ENCODE measurements around the gene AREL1.

The AREL1 gene

DNA sequence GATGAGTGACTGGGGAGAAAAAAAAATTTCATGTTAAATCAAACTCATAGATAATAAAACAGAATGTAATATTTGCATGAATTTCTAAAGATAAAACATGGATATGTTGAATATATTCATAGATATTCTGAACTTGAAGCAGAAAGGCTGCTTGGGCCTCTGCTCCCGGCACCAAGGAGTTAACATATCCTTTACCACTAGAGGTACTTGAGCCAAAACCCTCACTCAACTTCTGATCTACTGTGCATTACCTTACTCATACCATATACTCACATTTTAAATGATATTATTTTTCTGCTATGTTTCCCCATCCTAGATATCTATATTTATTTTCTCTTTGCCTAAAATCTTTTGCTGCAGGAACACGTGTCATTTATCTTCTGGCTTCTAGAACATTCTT, 14.9 kb downstream of the AREL1 start:
- TF ChIP-seq YY1 (IDR thresholded peaks at IDR 0.05; ENCODE audit: insufficient read depth, insufficient read length), result no peak
- TF ChIP-seq SUZ12 (IDR thresholded peaks at IDR 0.05; ENCODE audit: extremely low read depth, insufficient read depth, insufficient read length), result no peak
- TF ChIP-seq ZNF274 (IDR thresholded peaks at IDR 0.05; ENCODE audit: low read depth, low read length), result no peak
- Histone ChIP-seq H3K36me3 (ENCODE audit: insufficient read depth, insufficient read length, low read length) (peaks cover 16% of the 10 kb centered on the region), H3K4me3 (ENCODE audit: insufficient read length, low read depth) (no peak overlapping the region), H3K9me3 (ENCODE audit: insufficient read depth, low read length) (peaks cover 23% of the 10 kb centered on the region; the same call in 1 of the 2 replicates), H3K27me3 (ENCODE audit: insufficient read depth, insufficient read length) (no peaks in the 10 kb centered on the region), H3K4me1 (ENCODE audit: insufficient read depth, insufficient read length) (no peaks in the 10 kb centered on the region), H3K9ac (ENCODE audit: insufficient read length, low read depth) (no peak overlapping the region)
- no peak for DNase-seq (ENCODE audit: low read depth, low spot score)

DNA sequence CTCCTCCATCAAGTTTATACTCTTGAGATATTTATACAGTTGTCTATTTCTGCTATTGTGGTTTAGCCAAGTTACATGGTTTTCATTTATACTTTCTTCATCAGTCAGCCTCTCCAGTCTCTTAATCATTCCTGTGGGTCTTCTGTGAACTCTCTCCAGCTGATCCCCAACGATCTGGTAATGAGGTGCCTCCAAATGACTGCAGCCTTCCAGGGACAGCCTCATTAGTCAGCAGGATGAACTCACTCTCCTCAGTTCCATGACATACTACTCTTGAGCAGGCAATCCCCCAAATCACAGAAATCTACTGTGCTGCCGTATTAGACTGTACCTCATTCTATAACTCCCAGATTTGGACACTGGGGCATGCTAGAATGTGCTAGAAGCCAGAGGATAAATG, 15.3 kb downstream of the AREL1 start:
- Histone ChIP-seq H3K27me3 (ENCODE audit: insufficient read depth, insufficient read length) (no peaks in the 10 kb centered on the region), H3K36me3 (ENCODE audit: insufficient read depth, insufficient read length, low read length) (peaks cover 16% of the 10 kb centered on the region), H3K9me3 (ENCODE audit: insufficient read depth, low read length) (peaks cover 18% of the 10 kb centered on the region; the same call in 1 of the 2 replicates), H3K4me3 (ENCODE audit: insufficient read length, low read depth) (no peak overlapping the region), H3K4me1 (ENCODE audit: insufficient read depth, insufficient read length) (no peaks in the 10 kb centered on the region), H3K9ac (ENCODE audit: insufficient read length, low read depth) (no peak overlapping the region)
- DNase-seq (ENCODE audit: low read depth, low spot score), result no peak
- TF ChIP-seq YY1 (IDR thresholded peaks at IDR 0.05; ENCODE audit: insufficient read depth, insufficient read length), result no peak
- TF ChIP-seq SUZ12 (IDR thresholded peaks at IDR 0.05; ENCODE audit: extremely low read depth, insufficient read depth, insufficient read length), result no peak
- TF ChIP-seq ZNF274 (IDR thresholded peaks at IDR 0.05; ENCODE audit: low read depth, low read length), result no peak

DNA sequence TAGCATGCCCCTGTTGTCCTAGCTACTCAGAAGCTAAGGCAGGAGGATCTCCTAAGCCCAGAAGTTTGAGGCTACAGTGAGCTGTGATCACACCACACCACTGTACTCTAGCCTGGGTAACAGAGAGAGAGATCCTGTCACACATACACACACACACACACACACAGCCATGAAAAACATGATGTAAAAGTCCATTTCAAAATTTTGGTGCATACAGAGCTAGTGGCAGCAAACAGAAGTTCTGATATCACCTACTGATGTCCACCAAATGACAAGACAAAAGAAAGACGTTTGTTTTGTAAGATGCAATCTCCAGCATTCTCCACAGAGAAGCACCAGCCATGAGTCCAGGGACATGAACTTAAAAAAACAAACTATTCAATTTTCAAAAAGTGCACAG, 15.9 kb downstream of the AREL1 start:
- no peak for TF ChIP-seq YY1 (IDR thresholded peaks at IDR 0.05; ENCODE audit: insufficient read depth, insufficient read length)
- no peak for TF ChIP-seq ZNF274 (IDR thresholded peaks at IDR 0.05; ENCODE audit: low read depth, low read length)
- TF ChIP-seq SUZ12 (IDR thresholded peaks at IDR 0.05; ENCODE audit: extremely low read depth, insufficient read depth, insufficient read length), result no peak
- Histone ChIP-seq H3K9ac (ENCODE audit: insufficient read length, low read depth) (no peak overlapping the region), H3K4me1 (ENCODE audit: insufficient read depth, insufficient read length) (no peaks in the 10 kb centered on the region), H3K9me3 (ENCODE audit: insufficient read depth, low read length) (peaks cover 13% of the 10 kb centered on the region; the same call in 1 of the 2 replicates), H3K36me3 (ENCODE audit: insufficient read depth, insufficient read length, low read length) (peaks cover 18% of the 10 kb centered on the region), H3K4me3 (ENCODE audit: insufficient read length, low read depth) (no peak overlapping the region), H3K27me3 (ENCODE audit: insufficient read depth, insufficient read length) (no peaks in the 10 kb centered on the region)
- no peak for DNase-seq (ENCODE audit: low read depth, low spot score)

DNA sequence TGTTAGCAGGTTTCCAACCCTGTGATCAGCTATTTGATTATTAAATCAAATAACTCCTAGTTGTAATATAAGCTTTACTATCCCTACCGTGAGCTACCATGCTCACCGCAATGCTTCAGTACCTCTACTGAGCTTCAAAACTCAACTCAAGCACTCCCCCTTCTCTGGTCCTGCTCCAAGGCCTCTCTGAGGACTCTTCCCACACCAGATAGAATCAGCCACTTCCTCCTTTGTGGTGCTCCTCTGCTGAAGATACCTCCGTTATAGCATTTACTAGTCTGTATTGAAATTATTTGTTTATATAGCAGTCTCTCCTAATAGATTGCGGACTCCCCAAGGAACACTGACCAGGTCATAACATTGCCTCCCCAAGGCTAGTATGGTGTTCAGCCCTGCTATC, 17.5 kb downstream of the AREL1 start:
- Histone ChIP-seq H3K4me1 (ENCODE audit: insufficient read depth, insufficient read length) (no peaks in the 10 kb centered on the region), H3K9me3 (ENCODE audit: insufficient read depth, low read length) (no peaks in the 10 kb centered on the region), H3K36me3 (ENCODE audit: insufficient read depth, insufficient read length, low read length) (peaks cover 30% of the 10 kb centered on the region), H3K27me3 (ENCODE audit: insufficient read depth, insufficient read length) (no peaks in the 10 kb centered on the region), H3K9ac (ENCODE audit: insufficient read length, low read depth) (no peak overlapping the region), H3K4me3 (ENCODE audit: insufficient read length, low read depth) (no peak overlapping the region)
- no peak for TF ChIP-seq YY1 (IDR thresholded peaks at IDR 0.05; ENCODE audit: insufficient read depth, insufficient read length)
- TF ChIP-seq SUZ12 (IDR thresholded peaks at IDR 0.05; ENCODE audit: extremely low read depth, insufficient read depth, insufficient read length), result no peak
- no peak for TF ChIP-seq ZNF274 (IDR thresholded peaks at IDR 0.05; ENCODE audit: low read depth, low read length)
- no peak for DNase-seq (ENCODE audit: low read depth, low spot score)

DNA sequence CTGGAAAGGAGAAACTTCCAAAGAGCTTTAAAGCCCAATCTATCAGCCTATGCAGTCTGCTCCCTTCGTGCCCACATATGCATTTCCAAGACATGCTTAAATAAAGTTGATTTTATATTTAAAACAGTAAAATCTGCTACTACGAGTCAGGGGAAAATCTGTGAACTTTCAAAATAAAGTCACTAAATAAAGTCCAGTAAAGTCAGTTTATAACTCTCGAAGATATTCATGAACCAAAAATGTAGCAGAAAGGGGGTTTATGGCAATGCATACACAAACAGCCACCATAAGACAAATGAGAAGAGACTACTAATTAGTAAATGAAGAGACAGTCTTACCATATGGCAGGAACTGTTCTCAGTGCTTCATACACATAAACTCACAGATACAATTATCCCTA, 19.7 kb downstream of the AREL1 start:
- H3K9ac ChIP-seq (ENCODE audit: insufficient read length, low read depth), result no peak overlapping the region
- no peaks in the 10 kb centered on the region for H3K4me1 ChIP-seq (ENCODE audit: insufficient read depth, insufficient read length)
- no peak overlapping the region for H3K4me3 ChIP-seq (ENCODE audit: insufficient read length, low read depth)
- TF ChIP-seq YY1 (IDR thresholded peaks at IDR 0.05; ENCODE audit: insufficient read depth, insufficient read length), result no peak
- no peak for TF ChIP-seq SUZ12 (IDR thresholded peaks at IDR 0.05; ENCODE audit: extremely low read depth, insufficient read depth, insufficient read length)
- no peak for TF ChIP-seq ZNF274 (IDR thresholded peaks at IDR 0.05; ENCODE audit: low read depth, low read length)
- H3K27me3 ChIP-seq (ENCODE audit: insufficient read depth, insufficient read length), result no peaks in the 10 kb centered on the region
- DNase-seq (ENCODE audit: low read depth, low spot score), result no peak
- peaks cover 36% of the 10 kb centered on the region for H3K36me3 ChIP-seq (ENCODE audit: insufficient read depth, insufficient read length, low read length)
- no peaks in the 10 kb centered on the region for H3K9me3 ChIP-seq (ENCODE audit: insufficient read depth, low read length)

DNA sequence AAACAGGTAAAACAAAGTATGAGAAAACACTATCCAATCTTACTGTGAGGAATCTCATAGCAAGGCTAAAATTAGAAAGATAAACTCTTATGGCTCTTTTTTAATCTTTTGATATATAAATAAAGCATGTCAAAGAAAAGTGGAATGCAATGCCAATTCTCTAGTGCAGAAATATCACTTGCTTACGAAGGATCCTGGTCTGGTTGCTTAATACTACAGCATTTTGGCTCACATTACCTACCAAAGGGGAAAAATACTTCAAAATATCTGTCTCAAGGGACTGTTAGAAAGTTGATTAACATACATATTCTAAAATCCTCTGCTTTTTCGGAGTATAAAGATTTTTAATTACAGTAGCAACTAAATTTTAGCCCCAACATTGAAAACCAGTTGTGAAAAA, 21.4 kb downstream of the AREL1 start:
- Histone ChIP-seq H3K27me3 (ENCODE audit: insufficient read depth, insufficient read length) (no peaks in the 10 kb centered on the region), H3K4me1 (ENCODE audit: insufficient read depth, insufficient read length) (no peaks in the 10 kb centered on the region), H3K4me3 (ENCODE audit: insufficient read length, low read depth) (no peak overlapping the region), H3K9ac (ENCODE audit: insufficient read length, low read depth) (no peak overlapping the region), H3K36me3 (ENCODE audit: insufficient read depth, insufficient read length, low read length) (peaks cover 40% of the 10 kb centered on the region), H3K9me3 (ENCODE audit: insufficient read depth, low read length) (no peaks in the 10 kb centered on the region)
- DNase-seq (ENCODE audit: low read depth, low spot score), result no peak
- TF ChIP-seq SUZ12 (IDR thresholded peaks at IDR 0.05; ENCODE audit: extremely low read depth, insufficient read depth, insufficient read length) (no peak), ZNF274 (IDR thresholded peaks at IDR 0.05; ENCODE audit: low read depth, low read length) (no peak)

GRCh38 chr14:74685921-74686678, 26.8 kb downstream of the AREL1 start:
- Histone ChIP-seq H3K36me3 (ENCODE audit: insufficient read depth, insufficient read length, low read length) (peaks cover 68% of the 10 kb centered on the region), H3K4me3 (ENCODE audit: insufficient read length, low read depth) (no peak overlapping the region), H3K9ac (ENCODE audit: insufficient read length, low read depth) (no peak overlapping the region), H3K27me3 (ENCODE audit: insufficient read depth, insufficient read length) (no peaks in the 10 kb centered on the region), H3K4me1 (ENCODE audit: insufficient read depth, insufficient read length) (no peaks in the 10 kb centered on the region), H3K9me3 (ENCODE audit: insufficient read depth, low read length) (no peaks in the 10 kb centered on the region)
- TF ChIP-seq SUZ12 (IDR thresholded peaks at IDR 0.05; ENCODE audit: extremely low read depth, insufficient read depth, insufficient read length), result no peak
- no peak for TF ChIP-seq ZNF274 (IDR thresholded peaks at IDR 0.05; ENCODE audit: low read depth, low read length)
- TF ChIP-seq YY1 (IDR thresholded peaks at IDR 0.05; ENCODE audit: insufficient read depth, insufficient read length), result no peak
- DNase-seq (ENCODE audit: low read depth, low spot score), result no peak
